Adipose tissue (tissue), 3 donors: Measurements from ENCODE around the gene DCAF15. TPM values are rescaled to one million over a fixed set of nuclear protein-coding genes. Genes with fewer than 3 reads are reported as not detected.
"Not testable (repeated sequence)": the region's sequence is repeated elsewhere in the genome, so short reads cannot be mapped to it uniquely, and the experiment has no call there.

Source experiments
- H3K27ac ChIP-seq: one replicate; pipeline ENCODE4 v1.5.1; 2013; ENCODE audit warnings: low read depth, low read length
- WGBS, 3 donors: extraction: QIAGEN DNeasy Blood & Tissue Kit; methylation state at CpG; one replicate each; pipeline ENCODE4 v1.1.7; 2013; 5-methylcytosine and 5-hydroxymethylcytosine counted together
- polyA plus RNA-seq, 3 donors: library from polyadenylated mRNA; stranded (reverse); fragments of 200-250 nt; gene quantifications; one replicate each; pipeline ENCODE4 v1.2.3, GENCODE V29; 2013
- donor health status: healthy with polysubstance abuse.
- donor health status: Bipolar disorder and iron deficiency.
- donor health status: healthy.

The DCAF15 gene
- 10 to 100 TPM; 13.5 to 29.0 (median 16.2) TPM for polyA plus RNA-seq

DNA sequence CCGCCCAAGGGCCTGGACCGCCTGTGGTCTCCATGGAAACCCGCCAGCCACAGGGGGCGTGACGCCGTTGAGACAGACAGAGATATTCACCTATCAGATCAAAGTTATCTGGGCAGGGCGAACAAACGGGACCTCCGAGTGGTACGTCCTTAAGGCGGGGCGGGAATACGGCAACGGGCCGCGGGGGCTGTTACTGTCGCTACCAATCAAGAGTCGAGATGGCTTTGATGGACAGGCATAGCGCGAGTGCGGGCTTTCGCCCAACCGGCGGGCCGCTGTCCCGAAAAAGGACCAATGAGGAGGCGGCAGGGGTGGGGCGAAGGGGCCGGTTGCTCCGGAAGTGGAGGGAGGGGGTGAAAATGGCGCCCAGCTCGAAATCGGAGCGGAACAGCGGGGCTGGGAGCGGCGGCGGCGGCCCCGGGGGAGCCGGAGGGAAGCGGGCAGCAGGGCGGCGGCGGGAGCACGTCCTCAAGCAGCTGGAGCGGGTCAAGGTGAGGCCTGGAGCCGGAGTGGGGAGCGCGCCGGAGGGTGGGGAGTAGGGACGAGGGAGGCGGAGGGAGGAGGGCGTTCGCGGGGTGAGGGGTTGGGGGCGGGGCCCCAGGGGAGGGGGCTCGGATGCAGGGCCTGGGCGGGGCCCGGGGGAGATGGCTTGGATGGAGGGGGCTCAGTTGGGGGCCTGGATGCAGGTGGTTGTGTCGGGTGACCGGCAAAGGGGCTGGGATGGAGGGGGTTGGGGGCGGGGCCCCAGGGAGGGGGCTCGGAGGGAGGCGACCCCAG lies at the start of gene DCAF15:
Gene DCAF15, plus strand, starts transcription at position 356 of the 777 bp plus-strand sequence. Its CDS starts 4 bp downstream, at position 360.
- 1% methylated on average over 41 to 62 of the region's 65 CpGs for WGBS, 3 donors
- H3K27ac ChIP-seq = no peak within 1 kb of the TSS

- H3K27ac ChIP-seq = no peak overlapping the region
- 62 to 77% (median 63%) methylated on average over 4 of the region's 4 CpGs for WGBS, 3 donors
Measured at GRCh38 chr19:13902993-13903555, 49.2 kb upstream of the DCAF15 start.

DNA sequence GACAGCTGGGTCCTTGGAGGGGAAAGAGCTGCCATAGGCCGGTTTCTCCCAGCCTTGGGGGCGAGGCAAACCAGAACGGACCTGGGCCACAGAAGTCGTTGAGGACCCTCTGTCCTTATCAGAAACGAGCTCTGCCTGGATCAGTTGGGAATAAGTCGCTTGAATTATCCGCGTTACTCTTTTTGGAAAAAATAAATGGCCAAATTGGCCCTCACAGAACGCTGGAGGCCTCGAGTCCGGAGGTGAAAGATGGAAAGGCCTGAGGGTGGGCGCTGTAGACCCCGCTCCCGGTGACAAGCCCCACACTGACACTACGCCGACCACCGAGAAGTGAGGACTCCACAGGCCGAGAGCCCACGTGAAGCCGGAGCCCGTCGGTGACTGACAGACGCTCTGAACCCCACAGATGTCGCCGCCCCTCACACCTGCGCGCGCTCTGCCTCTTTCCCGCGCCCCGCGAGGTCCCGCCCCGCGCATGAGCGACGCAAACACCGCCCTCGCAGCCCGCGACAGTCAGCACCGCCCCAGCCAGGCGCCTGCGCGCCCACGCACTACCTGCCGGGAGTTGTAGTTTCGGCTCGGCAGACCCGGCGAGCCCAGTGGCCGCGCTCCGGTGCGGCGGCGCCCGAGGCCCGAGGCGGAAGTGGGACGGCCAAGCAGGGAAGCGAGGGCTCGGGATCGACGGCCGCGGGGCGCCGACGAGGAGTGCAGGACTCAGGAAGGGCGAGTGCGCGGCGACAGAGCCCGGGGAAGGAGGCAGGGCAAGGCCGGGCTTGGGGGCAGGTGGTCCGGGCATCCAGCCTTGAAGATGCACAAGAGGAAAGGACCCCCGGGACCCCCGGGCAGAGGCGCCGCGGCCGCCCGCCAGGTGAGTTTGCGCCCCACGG lies 46.4 kb upstream of the DCAF15 start, which contains the start of the genes BRME1 and CC2D1A:
Gene BRME1, minus strand, starts transcription at position 484 of the 887 bp plus-strand sequence. CDS start 1,225 bp downstream, outside the sequence.
Gene CC2D1A, plus strand, starts transcription at position 568 of the 887 bp plus-strand sequence. Its CDS starts 241 bp downstream, at position 809.
- WGBS, 3 donors = 6 to 7% (median 6%) methylated on average over 59 to 86 of the region's 86 CpGs
- no peak within 1 kb of the TSS for H3K27ac ChIP-seq

- H3K27ac ChIP-seq = no peak overlapping the region
- WGBS, 3 donors = 1 to 2% (median 2%) methylated on average over 6 to 13 of the region's 13 CpGs
Measured at GRCh38 chr19:13906521-13906904, 45.8 kb upstream of the DCAF15 start.

GRCh38 chr19:13906910-13907309 lies 45.4 kb upstream of the DCAF15 start:
- no peak overlapping the region for H3K27ac ChIP-seq
- WGBS, 3 donors = 87 to 96% (median 94%) methylated on average over 5 of the region's 5 CpGs

DNA sequence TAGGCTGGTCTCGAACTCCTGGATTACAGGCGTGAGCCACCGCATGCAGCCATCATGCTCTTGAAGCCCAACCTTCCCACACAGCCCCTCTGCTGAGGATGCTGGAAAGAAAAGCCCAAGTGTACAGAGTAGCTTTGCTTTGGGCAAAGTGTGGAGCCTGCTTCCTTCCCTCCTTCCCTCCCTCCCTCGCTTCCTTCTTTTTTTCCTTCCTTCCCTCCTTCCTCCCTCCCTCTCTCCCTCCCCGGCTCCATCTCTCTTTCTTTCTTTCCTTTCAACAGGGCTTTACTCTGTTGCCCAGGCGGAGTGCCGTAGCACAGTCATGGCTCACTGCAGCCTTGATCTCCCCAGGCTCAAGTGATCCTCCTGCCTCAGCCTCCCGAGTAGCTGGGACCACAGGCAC lies 43.6 kb upstream of the DCAF15 start:
- 84 to 88% (median 85%) methylated on average over 8 of the region's 8 CpGs for WGBS, 3 donors
- H3K27ac ChIP-seq = no peak overlapping the region

GRCh38 chr19:13909430-13909829 lies 42.9 kb upstream of the DCAF15 start:
- no peak overlapping the region for H3K27ac ChIP-seq
- 59 to 100% (median 97%) methylated on average over 2 of the region's 2 CpGs for WGBS, 3 donors

GRCh38 chr19:13913352-13913751 lies 39.0 kb upstream of the DCAF15 start:
- H3K27ac ChIP-seq = no peak overlapping the region
- WGBS, 3 donors = 94 to 95% (median 95%) methylated on average over 17 of the region's 17 CpGs

DNA sequence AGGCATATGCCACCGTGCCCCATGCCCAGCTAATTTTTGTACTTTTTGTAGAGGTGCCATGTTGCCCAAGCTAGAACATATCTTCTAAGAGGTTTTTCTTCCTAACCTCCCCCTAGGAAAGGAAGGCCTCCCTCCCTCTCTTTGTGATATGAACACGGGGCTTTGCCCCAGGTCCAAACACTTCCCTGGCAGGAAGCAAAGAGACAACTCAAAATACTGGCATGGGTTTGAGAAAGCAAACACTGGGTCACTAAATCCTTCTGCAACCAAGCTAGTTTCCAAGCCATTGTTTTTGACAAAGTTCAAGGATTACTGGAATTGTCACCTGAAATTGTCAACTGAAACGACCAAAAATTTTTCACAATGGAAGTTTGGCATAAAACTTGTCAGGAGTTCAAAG lies 37.5 kb upstream of the DCAF15 start:
- WGBS, 3 donors = 67 to 88% (median 83%) methylated on average over 3 of the region's 3 CpGs
- H3K27ac ChIP-seq = no peak overlapping the region

GRCh38 chr19:13917888-13918406 lies 34.4 kb upstream of the DCAF15 start:
- 72 to 87% (median 73%) methylated on average over 14 of the region's 14 CpGs for WGBS, 3 donors

DNA sequence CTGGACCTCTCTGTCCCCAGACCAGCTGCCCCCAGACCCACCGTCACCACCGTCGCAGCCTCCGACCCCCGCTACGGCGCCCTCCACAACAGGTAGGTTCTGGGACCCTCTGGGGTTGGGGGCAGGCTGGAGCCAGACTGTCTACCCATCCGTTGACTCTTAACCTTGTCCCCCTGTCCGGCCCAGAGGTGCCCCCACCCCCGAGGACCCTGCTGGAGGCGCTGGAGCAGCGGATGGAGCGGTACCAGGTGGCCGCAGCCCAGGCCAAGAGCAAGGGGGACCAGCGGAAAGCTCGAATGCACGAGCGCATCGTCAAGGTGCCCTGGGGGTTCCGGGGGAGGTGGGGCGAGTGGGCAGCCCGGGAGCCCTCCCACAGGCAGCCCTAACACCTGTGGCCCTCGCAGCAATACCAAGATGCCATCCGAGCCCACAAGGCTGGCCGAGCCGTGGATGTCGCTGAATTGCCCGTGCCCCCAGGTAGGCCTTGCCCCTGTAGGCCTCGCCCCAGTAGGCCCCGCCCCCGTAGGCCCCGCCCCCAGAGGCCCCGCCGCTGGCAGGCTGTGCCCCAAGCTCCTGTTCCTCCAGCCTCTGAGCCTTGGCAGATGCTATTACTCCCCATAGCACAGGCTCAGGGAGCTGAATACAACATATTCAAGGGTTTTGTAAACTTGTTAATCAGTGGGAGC lies 33.4 kb upstream of the DCAF15 start:
- 86 to 91% (median 91%) methylated on average over 26 to 34 of the region's 34 CpGs for WGBS, 3 donors
- H3K27ac ChIP-seq = no peak overlapping the region

More at GRCh38 chr19:13917888-13918406, 34.4 kb upstream of the DCAF15 start:
- H3K27ac ChIP-seq = no peak overlapping the region

DNA sequence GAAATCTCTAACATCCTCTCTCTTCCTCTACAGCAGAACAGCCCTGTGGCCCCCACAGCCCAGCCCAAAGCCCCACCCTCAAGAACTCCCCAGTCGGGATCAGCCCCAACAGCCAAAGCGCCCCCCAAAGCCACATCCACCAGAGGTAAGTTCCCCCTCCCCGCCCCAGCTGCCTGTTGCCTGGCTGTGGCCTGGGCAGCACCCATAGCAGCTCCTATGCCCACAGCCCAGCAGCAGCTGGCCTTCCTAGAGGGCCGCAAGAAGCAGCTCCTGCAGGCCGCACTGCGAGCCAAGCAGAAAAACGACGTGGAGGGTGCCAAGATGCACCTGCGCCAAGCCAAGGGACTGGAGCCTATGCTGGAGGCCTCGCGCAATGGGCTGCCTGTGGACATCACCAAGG lies 31.8 kb upstream of the DCAF15 start:
- WGBS, 3 donors = 95 to 98% (median 96%) methylated on average over 11 of the region's 11 CpGs
- no peak overlapping the region for H3K27ac ChIP-seq

DNA sequence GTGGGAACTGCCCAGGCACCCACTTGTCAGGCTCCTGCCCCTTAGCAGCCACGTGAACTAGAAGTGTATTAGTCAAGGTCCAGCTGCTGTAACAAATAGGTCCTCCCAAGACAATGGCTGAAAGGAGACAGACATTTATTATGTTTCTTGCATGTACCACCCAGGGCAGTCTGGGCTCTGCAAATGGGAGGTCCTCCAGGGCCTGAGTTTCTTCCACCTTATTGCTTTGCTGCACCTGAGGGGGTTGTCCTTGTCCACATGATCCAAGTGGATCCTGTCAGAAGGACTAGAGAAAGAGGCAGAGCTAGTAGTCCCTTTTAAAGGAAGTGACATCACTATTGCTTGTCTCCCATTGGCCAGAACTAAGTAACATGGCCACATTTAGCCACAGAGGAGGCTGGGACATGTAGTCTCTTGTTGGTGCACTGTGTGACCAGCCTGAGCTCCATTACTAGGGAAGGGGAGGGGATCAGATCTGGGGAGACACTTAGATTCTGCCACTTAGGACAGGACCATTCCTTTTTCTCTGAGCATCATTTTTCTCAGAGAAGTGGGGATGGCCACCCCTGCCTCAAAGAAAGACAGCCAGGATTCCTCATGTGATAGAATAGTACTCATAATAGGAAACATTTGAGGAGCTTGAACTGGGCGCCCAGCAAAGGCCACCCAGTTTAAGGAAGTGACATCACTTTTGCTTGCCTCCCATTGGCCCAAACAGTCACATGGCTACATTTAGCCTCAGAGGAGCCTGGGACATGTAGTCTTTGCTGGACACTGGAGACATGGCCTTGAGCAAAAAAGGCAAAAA lies 31.2 kb upstream of the DCAF15 start:
- H3K27ac ChIP-seq = no peak overlapping the region
- 83 to 87% (median 84%) methylated on average over 2 of the region's 2 CpGs for WGBS, 3 donors

- H3K27ac ChIP-seq = not testable (repeated sequence)
- 95 to 98% (median 97%) methylated on average over 6 of the region's 6 CpGs for WGBS, 3 donors
Measured at GRCh38 chr19:13922118-13922517, 30.2 kb upstream of the DCAF15 start.

DNA sequence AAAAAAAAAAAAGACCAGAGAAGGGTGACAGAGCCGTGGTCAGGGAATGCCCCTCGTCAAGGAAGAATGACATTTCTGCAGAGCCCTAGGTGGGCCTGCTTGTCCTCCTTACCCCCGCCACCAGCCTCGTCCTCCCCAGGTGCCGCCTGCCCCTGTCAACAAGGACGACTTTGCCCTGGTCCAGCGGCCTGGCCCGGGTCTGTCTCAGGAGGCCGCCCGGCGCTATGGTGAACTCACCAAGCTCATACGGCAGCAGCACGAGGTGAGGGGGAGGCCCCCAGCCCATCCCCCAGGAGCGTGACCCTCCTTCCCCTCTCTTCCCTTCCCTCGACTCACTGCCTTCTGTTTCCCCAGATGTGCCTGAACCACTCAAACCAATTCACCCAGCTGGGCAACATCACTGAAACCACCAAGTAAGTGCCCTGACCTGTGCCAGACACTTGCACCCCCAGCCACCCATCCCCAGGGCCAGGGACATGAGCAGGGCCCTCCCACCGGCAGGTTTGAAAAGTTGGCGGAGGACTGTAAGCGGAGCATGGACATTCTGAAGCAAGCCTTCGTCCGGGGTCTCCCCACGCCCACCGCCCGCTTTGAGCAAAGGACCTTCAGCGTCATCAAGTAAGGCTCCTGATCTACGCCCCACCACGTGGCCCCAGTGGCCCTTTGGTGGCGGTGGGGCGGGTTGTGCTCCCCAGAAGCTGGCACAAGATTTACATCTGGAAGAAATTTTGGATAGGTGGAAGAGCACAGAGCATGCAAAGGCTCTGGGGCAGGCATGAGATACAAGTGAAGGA lies 28.9 kb upstream of the DCAF15 start:
- no peak overlapping the region for H3K27ac ChIP-seq
- 95 to 96% (median 95%) methylated on average over 25 to 28 of the region's 28 CpGs for WGBS, 3 donors

GRCh38 chr19:13926010-13926409 lies 26.3 kb upstream of the DCAF15 start:
- whole genome bisulfite sequencing, 3 donors = 79 to 92% (median 83%) methylated on average over 4 of the region's 4 CpGs
- no peak overlapping the region for H3K27ac ChIP-seq
